ENCODE results near the gene OSTM1. TPM values are rescaled to one million over a fixed set of nuclear protein-coding genes. Genes with fewer than 3 reads are reported as not detected.

The OSTM1 gene
- total RNA-seq, 1 donor from 2014 or later, result 20.4 TPM

DNA sequence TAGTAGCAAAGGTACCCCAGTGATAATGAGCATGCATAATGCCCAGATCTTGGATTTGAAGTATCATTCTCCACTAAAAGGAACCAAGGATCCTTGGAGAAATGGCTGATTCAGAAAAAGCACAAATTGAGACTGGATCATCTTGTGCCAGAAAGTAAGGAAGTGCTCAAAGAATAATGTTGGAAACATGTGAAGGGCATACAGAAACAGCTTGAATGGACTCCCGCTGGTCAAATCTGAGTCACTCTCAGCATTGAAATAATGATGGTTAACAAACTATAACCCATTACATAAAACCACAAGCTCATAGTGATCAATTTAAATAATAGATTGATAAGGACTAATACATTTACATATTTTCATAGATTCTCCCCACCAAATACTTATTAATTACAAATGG lies 3.6 kb upstream of the OSTM1 start:
- DNase-seq (ENCODE audit: low read depth, low spot score), result no peak
- H3K27me3 Mint-ChIP-seq (ENCODE audit: low read depth), result peaks cover 4% of the 10 kb centered on the region
- TF ChIP-seq, protein P1, sequence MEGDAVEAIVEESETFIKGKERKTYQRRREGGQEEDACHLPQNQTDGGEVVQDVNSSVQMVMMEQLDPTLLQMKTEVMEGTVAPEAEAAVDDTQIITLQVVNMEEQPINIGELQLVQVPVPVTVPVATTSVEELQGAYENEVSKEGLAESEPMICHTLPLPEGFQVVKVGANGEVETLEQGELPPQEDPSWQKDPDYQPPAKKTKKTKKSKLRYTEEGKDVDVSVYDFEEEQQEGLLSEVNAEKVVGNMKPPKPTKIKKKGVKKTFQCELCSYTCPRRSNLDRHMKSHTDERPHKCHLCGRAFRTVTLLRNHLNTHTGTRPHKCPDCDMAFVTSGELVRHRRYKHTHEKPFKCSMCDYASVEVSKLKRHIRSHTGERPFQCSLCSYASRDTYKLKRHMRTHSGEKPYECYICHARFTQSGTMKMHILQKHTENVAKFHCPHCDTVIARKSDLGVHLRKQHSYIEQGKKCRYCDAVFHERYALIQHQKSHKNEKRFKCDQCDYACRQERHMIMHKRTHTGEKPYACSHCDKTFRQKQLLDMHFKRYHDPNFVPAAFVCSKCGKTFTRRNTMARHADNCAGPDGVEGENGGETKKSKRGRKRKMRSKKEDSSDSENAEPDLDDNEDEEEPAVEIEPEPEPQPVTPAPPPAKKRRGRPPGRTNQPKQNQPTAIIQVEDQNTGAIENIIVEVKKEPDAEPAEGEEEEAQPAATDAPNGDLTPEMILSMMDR (conservative IDR thresholded peaks at IDR 0.05), result no peak
- H3K4me1 Mint-ChIP-seq, result peaks cover 25% of the 10 kb centered on the region
- H3K4me3 Mint-ChIP-seq, result no peak overlapping the region
- no peaks in the 10 kb centered on the region for H3K9me3 Mint-ChIP-seq
- H3K36me3 Mint-ChIP-seq (ENCODE audit: low read depth), result no peaks in the 10 kb centered on the region
- no peak overlapping the region for H3K27ac Mint-ChIP-seq (ENCODE audit: unreplicated experiment)

DNA sequence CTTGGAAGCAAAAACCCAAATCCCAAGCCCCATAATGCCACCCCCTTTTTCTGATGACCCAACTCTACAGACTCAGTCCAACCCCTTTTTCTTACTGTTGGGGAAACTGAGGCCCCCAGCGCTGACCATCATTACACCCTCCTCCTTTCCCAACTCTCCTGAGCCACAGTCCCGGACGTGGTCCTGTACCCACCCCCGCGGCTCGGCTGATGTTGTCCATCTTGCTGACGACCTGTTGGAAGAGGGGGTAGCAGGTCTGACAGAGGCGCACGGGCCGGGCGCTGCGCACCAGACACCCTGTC lies 533 bp downstream of the OSTM1 start:
- Mint-ChIP-seq H3K36me3 (ENCODE audit: low read depth) (no peaks in the 10 kb centered on the region), H3K4me1 (peaks cover 18% of the 10 kb centered on the region), H3K27ac (ENCODE audit: unreplicated experiment) (no peak overlapping the region), H3K9me3 (no peaks in the 10 kb centered on the region), H3K4me3 (peak overlapping the region; percentile 93), H3K27me3 (ENCODE audit: low read depth) (no peaks in the 10 kb centered on the region)
- TF ChIP-seq, protein P1 (conservative IDR thresholded peaks at IDR 0.05), result no peak
- no peak for DNase-seq (ENCODE audit: low read depth, low spot score)

DNA sequence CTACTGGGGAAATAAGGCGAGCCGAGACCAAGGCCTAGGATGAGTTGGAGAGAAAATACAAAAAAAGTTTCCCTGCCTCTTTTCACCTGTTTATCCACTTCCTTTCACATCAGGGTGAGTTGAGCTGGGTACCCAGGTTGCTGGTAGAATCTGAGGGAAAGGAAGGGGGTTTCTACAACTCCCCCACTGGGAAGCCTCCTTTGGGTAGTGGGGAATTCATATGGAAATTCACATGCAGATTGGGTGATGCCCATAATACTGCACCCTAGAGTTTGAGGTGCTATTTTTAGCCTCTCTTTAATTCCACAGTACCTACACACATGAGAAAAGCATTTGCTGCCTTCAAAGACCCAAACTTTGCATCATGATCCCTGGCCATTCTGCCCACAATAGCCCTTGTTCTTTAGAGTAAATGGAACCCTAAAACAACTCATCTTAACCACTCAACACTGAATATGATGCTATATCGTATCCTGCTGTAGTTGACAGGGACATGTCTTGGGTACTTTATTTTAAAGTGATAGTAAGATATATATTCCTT lies 2.7 kb downstream of the OSTM1 start:
- DNase-seq (ENCODE audit: low read depth, low spot score), result no peak
- Mint-ChIP-seq H3K9me3 (no peaks in the 10 kb centered on the region), H3K36me3 (ENCODE audit: low read depth) (no peaks in the 10 kb centered on the region), H3K4me3 (peak overlapping the region; percentile 27), H3K4me1 (peaks cover 18% of the 10 kb centered on the region), H3K27ac (ENCODE audit: unreplicated experiment) (no peak overlapping the region), H3K27me3 (ENCODE audit: low read depth) (no peaks in the 10 kb centered on the region)
- TF ChIP-seq, protein P1 (conservative IDR thresholded peaks at IDR 0.05), result no peak

DNA sequence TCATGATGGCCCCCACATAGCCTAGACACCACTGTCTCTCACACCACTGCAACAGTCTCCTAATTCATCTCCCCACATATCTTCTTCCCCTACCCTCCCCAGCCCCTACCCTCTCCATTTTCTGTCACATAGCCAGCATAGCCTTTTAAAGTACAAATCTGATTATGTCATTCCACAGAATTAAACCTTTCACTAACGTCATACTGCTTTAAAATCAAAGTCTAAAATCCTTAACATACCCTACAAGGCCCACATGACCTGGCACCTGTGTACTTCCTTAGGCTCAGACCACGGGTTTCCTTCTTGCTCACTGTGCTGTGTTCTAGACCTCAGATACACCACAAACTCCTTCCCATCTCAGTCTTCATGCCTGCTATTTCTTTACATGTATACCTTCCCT lies 5.9 kb downstream of the OSTM1 start:
- H3K9me3 Mint-ChIP-seq, result no peaks in the 10 kb centered on the region
- H3K4me3 Mint-ChIP-seq, result no peak overlapping the region
- no peak overlapping the region for H3K27ac Mint-ChIP-seq (ENCODE audit: unreplicated experiment)
- no peaks in the 10 kb centered on the region for H3K36me3 Mint-ChIP-seq (ENCODE audit: low read depth)
- no peak for DNase-seq (ENCODE audit: low read depth, low spot score)
- no peaks in the 10 kb centered on the region for H3K27me3 Mint-ChIP-seq (ENCODE audit: low read depth)
- TF ChIP-seq, protein P1 (conservative IDR thresholded peaks at IDR 0.05), result no peak
- H3K4me1 Mint-ChIP-seq, result peaks cover 7% of the 10 kb centered on the region

DNA sequence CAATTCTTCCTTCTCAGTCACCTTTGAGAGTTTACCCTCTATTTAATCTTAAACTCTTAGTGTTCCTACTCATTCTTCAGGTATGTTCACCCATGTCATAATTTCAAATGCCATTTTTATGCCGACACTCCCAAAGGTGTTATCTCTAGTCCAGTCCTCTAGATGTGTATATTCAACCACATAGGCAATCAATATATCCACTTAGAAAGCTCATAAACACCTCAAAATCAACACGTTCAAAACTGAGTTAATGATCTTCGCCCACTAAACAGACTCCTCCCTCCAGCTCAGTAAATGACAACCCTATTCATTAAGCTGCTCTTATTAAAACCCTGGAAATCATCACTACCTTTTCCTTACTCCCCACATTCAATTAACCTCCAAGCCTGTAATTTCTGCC lies 6.4 kb downstream of the OSTM1 start:
- no peak overlapping the region for H3K27ac Mint-ChIP-seq (ENCODE audit: unreplicated experiment)
- DNase-seq (ENCODE audit: low read depth, low spot score), result no peak
- H3K9me3 Mint-ChIP-seq, result no peaks in the 10 kb centered on the region
- no peak overlapping the region for H3K4me3 Mint-ChIP-seq
- peaks cover 3% of the 10 kb centered on the region for H3K4me1 Mint-ChIP-seq
- H3K36me3 Mint-ChIP-seq (ENCODE audit: low read depth), result no peaks in the 10 kb centered on the region
- no peaks in the 10 kb centered on the region for H3K27me3 Mint-ChIP-seq (ENCODE audit: low read depth)
- TF ChIP-seq, protein P1 (conservative IDR thresholded peaks at IDR 0.05), result no peak

DNA sequence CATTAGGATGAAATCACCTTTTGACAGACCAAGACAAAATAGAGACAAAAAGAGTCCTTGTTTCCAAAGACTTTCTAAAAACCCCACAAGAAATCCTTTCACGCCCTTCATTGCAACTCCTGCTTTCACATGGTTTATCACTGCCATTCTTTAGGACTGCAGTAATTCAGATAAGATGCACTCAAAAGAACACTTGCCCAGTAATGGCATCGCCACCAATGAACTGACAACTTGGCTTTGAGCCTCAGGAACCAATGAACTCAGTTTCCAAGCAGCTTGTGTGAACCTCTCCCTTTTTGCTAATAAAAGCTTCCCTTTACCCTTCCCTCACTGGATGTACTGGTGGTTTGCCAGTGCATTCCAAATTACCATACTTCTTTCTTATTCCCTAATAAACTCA lies 21.8 kb downstream of the OSTM1 start:
- Mint-ChIP-seq H3K27me3 (ENCODE audit: low read depth) (no peaks in the 10 kb centered on the region), H3K36me3 (ENCODE audit: low read depth) (no peaks in the 10 kb centered on the region), H3K27ac (ENCODE audit: unreplicated experiment) (no peak overlapping the region), H3K9me3 (no peaks in the 10 kb centered on the region), H3K4me3 (no peak overlapping the region), H3K4me1 (no peaks in the 10 kb centered on the region)
- no peak for DNase-seq (ENCODE audit: low read depth, low spot score)
- TF ChIP-seq, protein P1 (conservative IDR thresholded peaks at IDR 0.05), result no peak

Measured in neural crest cell (in vitro differentiated cells).